Stomach (tissue), 9 donors: ENCODE data around the gene CARD11. TPM values are rescaled to one million over a fixed set of nuclear protein-coding genes. Genes with fewer than 3 reads are reported as not detected.

Experiments used
- DNase-seq, 2 donors: peaks; one replicate each; pipeline versions ENCODE4 v3.0.0 to v3.0.0-alpha.2; 2013 to 2019
- H3K27ac ChIP-seq, 5 donors: fragments of 200-600 bp in 4 of 5; sonication (generic) in 4 of 5; one replicate each; pipeline ENCODE4 v1.5.1; 2013 to 2019; ENCODE audit warnings: mild to moderate bottlenecking in 1 of 5, moderate library complexity in 1 of 5
- H3K27me3 ChIP-seq, 3 donors: fragments of 200-600 bp; sonication (generic); one replicate each; pipeline ENCODE4 v1.5.1; 2017 to 2019; ENCODE audit warnings: mixed run types in 1 of 3
- H3K36me3 ChIP-seq, 4 donors: fragments of 200-600 bp; sonication (generic); 1 replicate in 3 of 4; 2 replicates in 1 of 4; pipeline ENCODE4 v1.5.1; 2016 to 2019
- H3K4me1 ChIP-seq, 4 donors: fragments of 200-600 bp; sonication (generic); one replicate each; pipeline ENCODE4 v1.5.1; 2016 to 2019
- H3K4me3 ChIP-seq, 4 donors: fragments of 200-600 bp; sonication (generic) in 3 of 4; one replicate each; pipeline ENCODE4 v1.5.1; 2016 to 2019; ENCODE audit warnings: mild to moderate bottlenecking in 1 of 4
- H3K9me3 ChIP-seq, 4 donors: fragments of 200-600 bp; sonication (generic); one replicate each; pipeline ENCODE4 v1.5.1; 2016 to 2019
- EP300 ChIP-seq: sonication (generic); formaldehyde crosslinking; IDR thresholded peaks from one replicate; pipeline ENCODE4 v1.6.1; 2017; ENCODE audit warnings: antibody characterized with exemption
- POLR2A ChIP-seq, 4 donors: fragments of 450-650 bp; IDR thresholded peaks; one replicate each; pipeline ENCODE4 v1.6.1; 2016; ENCODE audit warnings: antibody characterized with exemption in 4 of 4, control low read depth in 2 of 4, mild to moderate bottlenecking in 1 of 4, moderate library complexity in 1 of 4
- POLR2AphosphoS5 ChIP-seq, 3 donors: sonication (generic); formaldehyde crosslinking; IDR thresholded peaks; one replicate each; pipeline ENCODE4 v1.6.1; 2016; ENCODE audit warnings: antibody characterized with exemption in 3 of 3
- WGBS, 5 donors: extraction: QIAGEN DNeasy Blood & Tissue Kit in 3 of 5; methylation state at CpG; one replicate each; pipeline versions ENCODE4 v1.1.5 to v1.1.7; 2013 to 2018; 5-methylcytosine and 5-hydroxymethylcytosine counted together
- intact Hi-C: fragments of 100-400 bp; cut with DNase I; formaldehyde crosslinking; loops from one replicate; pipeline ENCODE4 v1.15.1; 2023; ENCODE audit warnings: low total_unique reads
- polyA plus RNA-seq, 3 donors: library from polyadenylated mRNA; stranded (reverse); fragments of 200-250 nt; gene quantifications; one replicate each; pipeline ENCODE4 v1.2.3, GENCODE V29; 2013
- total RNA-seq, 5 donors: library from RNA; depleted of rRNA; stranded (reverse); fragments of >200 nt; gene quantifications; one replicate each; pipeline versions ENCODE4 v1.1.0 to v1.2.3, GENCODE V29; 2014 to 2016
- TF ChIP-seq, protein P1 (sequence below), 7 experiments: fragments of 450-650 bp in 4 of 7; fragments of 200-600 bp in 3 of 7; sonication (generic) in 3 of 7; IDR thresholded peaks; one replicate each; pipeline ENCODE4 v1.5.1; 2016 to 2019; ENCODE audit warnings: antibody characterized with exemption in 7 of 7, control low read depth in 2 of 7, mild to moderate bottlenecking in 1 of 7
- donor health status: healthy with polysubstance abuse.
- donor health status: Bipolar disorder and iron deficiency.
- donor health status: healthy.

CARD11 gene
- total and polyA plus RNA-seq, 8 donors, result 0.45 to 9.7 (median 1.8) TPM; not detected in 1

DNA sequence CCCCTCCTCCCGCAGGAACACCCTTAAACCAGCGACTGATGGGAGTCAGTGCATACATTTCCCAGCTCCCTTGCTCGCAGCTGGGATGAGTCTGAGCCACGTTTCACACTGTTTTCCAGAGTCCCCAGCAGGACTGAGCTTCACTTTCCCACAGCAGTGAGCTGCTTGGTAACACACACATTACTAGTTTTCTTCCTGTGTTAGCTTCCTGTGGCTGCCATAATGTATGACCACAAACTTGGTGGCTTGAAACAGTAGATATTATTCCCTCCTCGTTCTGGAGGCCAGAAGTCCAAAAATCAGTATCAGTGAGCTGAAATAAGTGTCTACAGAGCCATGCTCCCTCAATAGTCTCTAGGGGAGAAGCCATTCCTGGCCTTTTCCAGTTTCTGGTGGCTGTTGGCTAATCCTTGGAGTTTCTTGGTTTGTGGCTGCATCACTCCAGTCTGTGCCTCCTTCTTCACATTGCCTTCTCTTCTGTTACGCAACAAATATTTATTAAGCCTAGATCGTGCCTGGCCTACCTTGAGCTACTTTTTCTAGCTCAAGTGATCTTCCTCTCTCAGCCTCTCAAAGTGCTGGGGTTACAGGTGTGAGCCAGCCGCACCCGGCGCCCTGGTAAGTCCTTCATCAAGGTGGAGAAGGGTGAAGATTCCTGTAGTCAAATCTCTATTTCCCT is 26.2 kb upstream of the CARD11 start:
- intact Hi-C loops, result no loop called here
- Histone ChIP-seq H3K4me3 (no peak overlapping the region), H3K36me3 (no peaks in the 10 kb centered on the region), H3K27me3 (peaks cover 0 to 5% (median 0%) of the 10 kb centered on the region in 3 donors), H3K9me3 (peaks cover 0 to 16% (median 5%) of the 10 kb centered on the region in 4 donors), H3K27ac (no peak overlapping the region), H3K4me1 (no peaks in the 10 kb centered on the region)
- no peak for DNase-seq
- no peak for TF ChIP-seq POLR2A (IDR thresholded peaks at IDR 0.05)
- TF ChIP-seq, protein P1, sequence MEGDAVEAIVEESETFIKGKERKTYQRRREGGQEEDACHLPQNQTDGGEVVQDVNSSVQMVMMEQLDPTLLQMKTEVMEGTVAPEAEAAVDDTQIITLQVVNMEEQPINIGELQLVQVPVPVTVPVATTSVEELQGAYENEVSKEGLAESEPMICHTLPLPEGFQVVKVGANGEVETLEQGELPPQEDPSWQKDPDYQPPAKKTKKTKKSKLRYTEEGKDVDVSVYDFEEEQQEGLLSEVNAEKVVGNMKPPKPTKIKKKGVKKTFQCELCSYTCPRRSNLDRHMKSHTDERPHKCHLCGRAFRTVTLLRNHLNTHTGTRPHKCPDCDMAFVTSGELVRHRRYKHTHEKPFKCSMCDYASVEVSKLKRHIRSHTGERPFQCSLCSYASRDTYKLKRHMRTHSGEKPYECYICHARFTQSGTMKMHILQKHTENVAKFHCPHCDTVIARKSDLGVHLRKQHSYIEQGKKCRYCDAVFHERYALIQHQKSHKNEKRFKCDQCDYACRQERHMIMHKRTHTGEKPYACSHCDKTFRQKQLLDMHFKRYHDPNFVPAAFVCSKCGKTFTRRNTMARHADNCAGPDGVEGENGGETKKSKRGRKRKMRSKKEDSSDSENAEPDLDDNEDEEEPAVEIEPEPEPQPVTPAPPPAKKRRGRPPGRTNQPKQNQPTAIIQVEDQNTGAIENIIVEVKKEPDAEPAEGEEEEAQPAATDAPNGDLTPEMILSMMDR (IDR thresholded peaks at IDR 0.05), result no peak
- no peak for TF ChIP-seq EP300
- TF ChIP-seq POLR2AphosphoS5 (IDR thresholded peaks at IDR 0.05), result no peak
- 78 to 85% (median 81%) methylated on average over 10 of the region's 10 CpGs for WGBS, 5 donors

DNA sequence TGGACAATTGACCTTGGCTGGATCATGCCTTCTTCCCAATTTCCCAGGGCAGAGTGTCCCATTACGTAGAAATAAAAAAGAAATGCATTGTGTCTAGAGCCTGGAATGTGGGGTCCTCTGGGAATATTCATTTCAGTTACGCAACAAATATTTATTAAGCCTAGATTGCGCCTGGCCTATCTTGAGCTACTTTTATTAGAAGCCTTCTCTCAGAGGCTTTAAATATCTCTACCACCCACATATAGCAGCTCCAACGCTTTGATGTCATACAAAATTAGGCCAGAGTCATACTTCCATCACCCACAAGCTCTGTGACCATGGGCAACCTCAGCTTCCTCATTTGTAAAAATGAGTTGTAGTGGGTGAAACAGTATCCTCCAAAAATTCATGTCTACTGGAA is 24.9 kb upstream of the CARD11 start:
- DNase-seq, result peak in 1 of 2 donors; percentile 27
- TF ChIP-seq EP300, result no peak
- TF ChIP-seq POLR2A (IDR thresholded peaks at IDR 0.05), result no peak
- no peak for TF ChIP-seq POLR2AphosphoS5 (IDR thresholded peaks at IDR 0.05)
- TF ChIP-seq, protein P1 (IDR thresholded peaks at IDR 0.05), result no peak
- no peak overlapping the region for H3K4me3 ChIP-seq
- no peaks in the 10 kb centered on the region for H3K36me3 ChIP-seq
- H3K9me3 ChIP-seq, result peaks cover 0 to 15% (median 5%) of the 10 kb centered on the region in 4 donors
- H3K4me1 ChIP-seq, result no peaks in the 10 kb centered on the region
- no peak overlapping the region for H3K27ac ChIP-seq
- peaks cover 0 to 14% (median 0%) of the 10 kb centered on the region in 3 donors for H3K27me3 ChIP-seq
- intact Hi-C loops, result no loop called here
- 69 to 81% (median 71%) methylated on average over 4 of the region's 4 CpGs for whole genome bisulfite sequencing, 5 donors

DNA sequence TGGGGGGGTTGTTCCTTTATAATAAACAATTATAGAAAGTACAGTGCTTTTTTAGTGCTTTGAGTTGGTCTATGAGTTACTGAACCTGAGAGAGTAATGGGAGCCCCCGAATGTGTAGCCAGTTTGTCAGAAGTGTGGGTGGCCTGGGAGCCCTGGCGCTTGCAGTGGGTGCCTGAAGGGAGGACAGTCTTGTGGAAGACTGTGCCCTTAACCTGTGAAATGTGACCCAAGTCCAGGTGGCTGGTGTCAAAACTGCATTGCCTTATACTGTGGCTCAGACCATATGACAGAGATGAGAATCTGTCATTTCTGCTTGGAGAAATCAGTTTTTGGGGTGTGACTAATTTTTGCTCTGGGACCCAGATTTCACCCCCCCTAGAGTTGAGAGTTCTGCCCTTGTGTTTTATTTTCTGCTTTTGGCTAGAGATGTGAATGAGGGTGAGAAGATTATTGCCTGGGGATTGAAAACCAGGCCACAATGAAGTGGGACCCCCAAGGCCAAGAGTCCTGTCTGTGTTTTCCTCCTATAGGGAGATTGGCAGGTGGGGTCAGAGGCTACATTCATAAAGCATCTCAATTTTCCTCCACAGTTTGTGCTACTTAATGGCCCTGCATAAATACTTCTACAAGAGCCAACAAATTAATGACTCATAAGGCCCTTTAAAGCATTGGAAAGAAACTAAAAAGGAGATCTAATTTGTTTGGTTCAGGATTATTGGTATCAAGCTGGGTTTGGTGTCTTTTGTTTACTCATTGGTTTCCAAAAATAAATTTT is 24.1 kb upstream of the CARD11 start:
- WGBS, 5 donors, result 69 to 92% (median 86%) methylated on average over 2 of the region's 2 CpGs
- DNase-seq, result no peak
- no peak for TF ChIP-seq POLR2A (IDR thresholded peaks at IDR 0.05)
- no peak for TF ChIP-seq EP300
- TF ChIP-seq POLR2AphosphoS5 (IDR thresholded peaks at IDR 0.05), result no peak
- TF ChIP-seq, protein P1 (IDR thresholded peaks at IDR 0.05), result no peak
- intact Hi-C loops, result no loop called here
- Histone ChIP-seq H3K4me1 (no peaks in the 10 kb centered on the region), H3K9me3 (peaks cover 0 to 15% (median 5%) of the 10 kb centered on the region in 4 donors), H3K27ac (no peak overlapping the region), H3K36me3 (no peaks in the 10 kb centered on the region), H3K27me3 (peaks cover 0 to 21% (median 0%) of the 10 kb centered on the region in 3 donors), H3K4me3 (no peak overlapping the region)

DNA sequence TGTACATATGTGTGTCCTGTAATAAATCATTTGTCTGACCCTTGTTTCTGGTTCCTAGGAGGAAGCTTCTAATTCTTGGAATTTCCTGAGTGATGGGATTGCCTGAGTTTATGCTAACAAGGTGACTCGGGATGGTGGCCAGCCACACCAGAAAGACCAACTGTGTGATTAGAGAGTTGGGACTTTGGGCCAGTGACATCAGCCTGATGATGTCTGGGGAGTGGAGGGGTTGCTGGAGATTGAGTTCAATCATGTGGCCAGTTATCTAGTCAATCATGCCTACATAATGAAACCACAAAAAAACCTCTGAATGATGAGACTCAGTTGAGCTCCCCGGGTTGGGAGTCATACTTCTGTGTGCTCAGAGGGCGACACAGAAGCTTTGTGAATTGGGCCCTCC is 23.5 kb upstream of the CARD11 start:
- no peak overlapping the region for H3K27ac ChIP-seq
- H3K36me3 ChIP-seq, result no peaks in the 10 kb centered on the region
- no peak for DNase-seq
- H3K4me3 ChIP-seq, result no peak overlapping the region
- TF ChIP-seq POLR2A (IDR thresholded peaks at IDR 0.05) (no peak), POLR2AphosphoS5 (IDR thresholded peaks at IDR 0.05) (no peak), EP300 (no peak)
- TF ChIP-seq, protein P1 (IDR thresholded peaks at IDR 0.05), result no peak
- peaks cover 0 to 23% (median 0%) of the 10 kb centered on the region in 3 donors for H3K27me3 ChIP-seq
- WGBS, 5 donors, result 61 to 71% (median 68%) methylated on average over 3 of the region's 3 CpGs
- peaks cover 0 to 15% (median 5%) of the 10 kb centered on the region in 4 donors for H3K9me3 ChIP-seq
- intact Hi-C loops, result no loop called here
- no peaks in the 10 kb centered on the region for H3K4me1 ChIP-seq
